Measurements from ENCODE around the gene COA5. TPM values are rescaled to one million over a fixed set of nuclear protein-coding genes. Genes with fewer than 3 reads are reported as not detected.

Gene COA5
- total RNA-seq (10 to 100 TPM; 40.5 to 47.7 TPM), polyA plus RNA-seq (ENCODE audit: insufficient read depth, low read depth, low replicate concordance) (65.9 TPM)
- long read RNA-seq, donor 1, transcript COA5-201 (3 exons, 1,754 nt): major isoform, 32 of 37 reads
- long read RNA-seq, donor 1, partial matches to known transcripts: 0 of 37 reads
- long read RNA-seq, donor 1, other reads (novel, unspliced or antisense): 0 of 37 reads
- long read RNA-seq, donor 2, transcript COA5-201 (3 exons, 1,754 nt): major isoform, 16 of 23 reads
- long read RNA-seq, donor 2, transcript COA5-204 (2 exons, 958 nt): minor isoform, 6 of 23 reads
- long read RNA-seq, donor 2, partial matches to known transcripts: 0 of 23 reads
- long read RNA-seq, donor 2, other reads (novel, unspliced or antisense): 0 of 23 reads

DNA sequence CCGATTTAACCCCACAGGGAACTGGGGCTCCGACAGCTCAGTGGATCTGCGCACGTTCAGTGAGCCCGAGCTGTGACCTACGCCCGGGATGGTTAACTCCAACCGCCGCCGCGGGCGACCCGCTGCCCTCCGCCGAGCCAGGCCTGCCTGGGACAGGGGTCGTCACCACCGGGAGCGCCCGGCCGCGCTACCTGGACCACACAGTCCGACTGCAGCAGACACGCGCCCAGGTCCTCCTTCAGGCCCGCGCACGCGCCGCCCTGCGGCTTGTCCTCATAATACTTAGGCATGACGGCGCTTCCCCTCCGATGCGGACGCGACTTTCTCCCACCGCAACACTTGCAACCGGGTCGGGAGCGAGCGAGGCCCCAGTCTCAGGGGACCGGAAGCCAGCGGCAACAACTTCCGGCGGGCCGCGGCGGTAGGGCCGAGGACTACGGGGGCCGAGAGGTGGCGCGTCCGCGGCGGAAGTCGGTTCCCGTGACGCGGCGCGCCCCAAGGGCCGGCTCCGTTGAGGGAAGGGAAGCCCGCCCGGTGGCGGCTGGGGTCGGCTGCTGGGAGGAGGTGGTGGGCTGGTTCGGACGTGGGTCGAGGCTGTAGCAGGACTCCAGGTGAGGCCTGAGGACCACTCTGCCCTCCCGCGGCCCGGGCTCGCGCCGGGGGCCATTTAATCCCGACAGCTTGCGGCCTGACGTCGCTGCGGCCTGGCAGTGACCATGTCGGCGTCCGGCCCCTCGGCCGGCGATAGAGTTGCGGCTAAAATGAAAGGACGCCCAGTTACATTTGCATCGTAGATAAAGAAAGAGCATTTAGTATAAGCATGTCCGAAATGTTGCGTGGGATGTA lies at the start of gene COA5, which contains the start of gene UNC50:
Gene COA5 (minus strand): TSS at position 397 of the 846 bp plus-strand sequence. CDS start 107 bp downstream, at position 290.
Gene UNC50 (plus strand): TSS at position 474 of the 846 bp plus-strand sequence. CDS start 1,171 bp downstream, outside the sequence.
- 0% methylated on average over 28 to 90 of the region's 93 CpGs for WGBS, 2 donors
- peaks cover 27% of the 10 kb centered on the region for H3K4me1 ChIP-seq
- no peaks in the 10 kb centered on the region for H3K27me3 ChIP-seq
- H3K36me3 ChIP-seq (ENCODE audit: low read depth, missing control alignments): no peaks in the 10 kb centered on the region
- peak; percentile 88 for DNase-seq
- peak within 1 kb of the TSS; percentile 95 to 96 for H3K4me3 ChIP-seq
- H3K9me3 ChIP-seq: no peaks in the 10 kb centered on the region
- TF ChIP-seq CTCF (IDR thresholded peaks at IDR 0.05) (no peak), POLR2A (IDR thresholded peaks at IDR 0.05) (no peak)
- intact Hi-C loops (cut with DNase I; ENCODE audit: low total_unique reads): no loop called here
- peak within 1 kb of the TSS; percentile 78 to 96 for H3K27ac ChIP-seq

DNA sequence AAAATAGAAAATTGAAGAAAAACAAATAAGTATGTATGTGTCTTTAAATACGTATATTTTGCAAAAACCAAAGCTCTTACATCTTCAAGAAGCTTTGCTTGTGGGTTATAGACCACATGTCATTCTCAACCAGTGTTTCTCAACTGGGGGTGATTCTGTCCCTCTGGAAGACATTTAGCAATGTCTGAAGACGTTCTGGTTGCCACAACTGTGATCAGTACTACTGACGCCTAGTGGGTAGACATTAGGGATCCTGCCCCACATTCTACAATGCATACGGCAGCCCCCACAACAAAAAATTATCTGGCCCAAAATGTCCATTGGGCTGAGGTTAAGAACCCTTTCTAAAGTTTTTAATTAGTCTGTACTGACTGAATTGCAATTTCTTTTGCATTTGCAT lies 48.5 kb upstream of the COA5 start:
- no peak for DNase-seq
- H3K9me3 ChIP-seq: no peaks in the 10 kb centered on the region
- no peak for TF ChIP-seq POLR2A (IDR thresholded peaks at IDR 0.05)
- no peak for TF ChIP-seq CTCF (IDR thresholded peaks at IDR 0.05)
- 88 to 94% methylated on average over 4 of the region's 4 CpGs for WGBS, 2 donors
- no peaks in the 10 kb centered on the region for H3K36me3 ChIP-seq (ENCODE audit: low read depth, missing control alignments)
- intact Hi-C loops (cut with DNase I; ENCODE audit: low total_unique reads): no loop called here
- no peak overlapping the region for H3K27ac ChIP-seq
- no peak overlapping the region for H3K4me3 ChIP-seq
- H3K27me3 ChIP-seq: no peaks in the 10 kb centered on the region
- no peaks in the 10 kb centered on the region for H3K4me1 ChIP-seq

- TF ChIP-seq POLR2A (IDR thresholded peaks at IDR 0.05) (no peak), CTCF (IDR thresholded peaks at IDR 0.05) (no peak)
- Histone ChIP-seq H3K4me1 (no peaks in the 10 kb centered on the region), H3K27me3 (no peaks in the 10 kb centered on the region), H3K4me3 (no peak overlapping the region), H3K9me3 (no peaks in the 10 kb centered on the region), H3K36me3 (ENCODE audit: low read depth, missing control alignments) (no peaks in the 10 kb centered on the region), H3K27ac (no peak overlapping the region)
- intact Hi-C loops (cut with DNase I; ENCODE audit: low total_unique reads): no loop called here
- 87 to 88% methylated on average over 3 of the region's 3 CpGs for WGBS, 2 donors
- no peak for DNase-seq
Observed at GRCh38 chr2:98654699-98655495, 46.6 kb upstream of the COA5 start.

DNA sequence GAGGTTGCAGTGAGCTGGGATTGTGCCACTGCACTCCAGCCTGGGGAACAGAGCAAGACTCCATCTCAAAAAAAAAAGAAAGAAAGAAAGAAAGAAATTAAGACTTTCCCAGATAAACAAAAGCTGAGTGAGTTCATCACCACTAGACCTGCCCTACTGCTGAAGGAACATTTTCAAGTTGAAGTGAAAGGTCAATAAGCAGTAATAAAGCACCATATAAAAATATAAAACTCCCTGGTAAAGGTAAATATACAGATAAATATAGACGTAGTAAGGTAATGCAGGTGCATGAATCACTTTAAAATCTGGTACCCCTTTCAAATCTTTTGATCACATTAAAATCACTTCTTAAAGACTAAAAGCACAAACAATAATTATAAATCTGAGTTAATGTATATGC lies 42.7 kb upstream of the COA5 start:
- H3K27me3 ChIP-seq: no peaks in the 10 kb centered on the region
- H3K27ac ChIP-seq: no peak overlapping the region
- no peaks in the 10 kb centered on the region for H3K9me3 ChIP-seq
- no peaks in the 10 kb centered on the region for H3K4me1 ChIP-seq
- 93 to 100% methylated on average over 1 of the region's 1 CpG for WGBS, 2 donors
- no peak overlapping the region for H3K4me3 ChIP-seq
- intact Hi-C loops (cut with DNase I; ENCODE audit: low total_unique reads): no loop called here
- DNase-seq: no peak
- no peaks in the 10 kb centered on the region for H3K36me3 ChIP-seq (ENCODE audit: low read depth, missing control alignments)
- TF ChIP-seq CTCF (IDR thresholded peaks at IDR 0.05): no peak
- no peak for TF ChIP-seq POLR2A (IDR thresholded peaks at IDR 0.05)
